Chondrocyte (in vitro differentiated cells): ENCODE measurements around the gene TXNDC5. TPM values are rescaled to one million over a fixed set of nuclear protein-coding genes. Genes with fewer than 3 reads are reported as not detected.

Source experiments
- DNase-seq: peaks from one replicate; pipeline ENCODE4 v3.0.0; 2021; ENCODE audit warnings: mixed read lengths, low spot score
- H3K27ac Mint-ChIP-seq: one replicate; pipeline ENCODE4 v1.8.0; 2021; ENCODE audit warnings: mild to moderate bottlenecking, moderate library complexity, mixed read lengths; ENCODE audit not compliant: unreplicated experiment
- H3K27me3 Mint-ChIP-seq: 2 replicates; pipeline ENCODE4 v1.8.0; 2021; ENCODE audit warnings: low read depth, mixed read lengths
- H3K36me3 Mint-ChIP-seq: 2 replicates; pipeline ENCODE4 v1.8.0; 2021; ENCODE audit warnings: low read depth, mixed read lengths
- H3K4me1 Mint-ChIP-seq: 2 replicates; pipeline ENCODE4 v1.8.0; 2021; ENCODE audit warnings: low read depth, mild to moderate bottlenecking, mixed read lengths
- H3K4me3 Mint-ChIP-seq: one replicate; pipeline ENCODE4 v1.8.0; 2021; ENCODE audit warnings: mild to moderate bottlenecking, moderate library complexity, mixed read lengths; ENCODE audit not compliant: unreplicated experiment
- H3K9me3 Mint-ChIP-seq: 2 replicates; pipeline ENCODE4 v1.8.0; 2021; ENCODE audit warnings: low read depth, mixed read lengths
- total RNA-seq: library from RNA; stranded (reverse); gene quantifications from 3 replicates; pipeline ENCODE4 v1.2.1, GENCODE V29; 2021
- TF ChIP-seq, protein P1 (sequence below): fragments of 200-600 bp; sonication (generic); IDR thresholded peaks from 2 replicates; pipeline ENCODE4 v1.5.0; 2021; ENCODE audit warnings: antibody characterized with exemption, mild to moderate bottlenecking, moderate library complexity

The TXNDC5 gene
- total RNA-seq, 1 donor from 2014 or later = 231 TPM

DNA sequence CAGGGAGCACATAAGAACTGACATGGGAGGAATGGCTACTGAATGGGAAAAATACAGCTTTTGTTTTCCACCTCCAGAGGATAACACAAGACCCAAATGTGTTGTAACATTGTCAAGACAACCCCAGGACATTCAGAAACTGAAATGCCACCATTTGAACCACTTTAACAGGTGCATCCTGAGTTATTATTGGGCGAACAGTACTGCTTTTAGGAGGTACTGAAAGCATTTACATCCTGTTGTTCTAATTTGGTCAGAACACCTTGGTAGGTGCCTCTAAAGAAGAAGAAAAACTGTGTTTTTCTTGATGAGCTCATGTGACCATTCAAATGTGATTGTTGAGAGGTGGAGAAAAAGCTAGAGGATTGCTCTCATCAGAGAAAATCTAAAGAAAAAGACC, 6.4 kb upstream of the TXNDC5 start:
- Mint-ChIP-seq H3K4me3 (no peak overlapping the region), H3K27ac (no peak overlapping the region), H3K4me1 (no peaks in the 10 kb centered on the region), H3K27me3 (peaks cover 3% of the 10 kb centered on the region), H3K9me3 (no peaks in the 10 kb centered on the region), H3K36me3 (no peaks in the 10 kb centered on the region)
- DNase-seq = no peak
- TF ChIP-seq, protein P1, sequence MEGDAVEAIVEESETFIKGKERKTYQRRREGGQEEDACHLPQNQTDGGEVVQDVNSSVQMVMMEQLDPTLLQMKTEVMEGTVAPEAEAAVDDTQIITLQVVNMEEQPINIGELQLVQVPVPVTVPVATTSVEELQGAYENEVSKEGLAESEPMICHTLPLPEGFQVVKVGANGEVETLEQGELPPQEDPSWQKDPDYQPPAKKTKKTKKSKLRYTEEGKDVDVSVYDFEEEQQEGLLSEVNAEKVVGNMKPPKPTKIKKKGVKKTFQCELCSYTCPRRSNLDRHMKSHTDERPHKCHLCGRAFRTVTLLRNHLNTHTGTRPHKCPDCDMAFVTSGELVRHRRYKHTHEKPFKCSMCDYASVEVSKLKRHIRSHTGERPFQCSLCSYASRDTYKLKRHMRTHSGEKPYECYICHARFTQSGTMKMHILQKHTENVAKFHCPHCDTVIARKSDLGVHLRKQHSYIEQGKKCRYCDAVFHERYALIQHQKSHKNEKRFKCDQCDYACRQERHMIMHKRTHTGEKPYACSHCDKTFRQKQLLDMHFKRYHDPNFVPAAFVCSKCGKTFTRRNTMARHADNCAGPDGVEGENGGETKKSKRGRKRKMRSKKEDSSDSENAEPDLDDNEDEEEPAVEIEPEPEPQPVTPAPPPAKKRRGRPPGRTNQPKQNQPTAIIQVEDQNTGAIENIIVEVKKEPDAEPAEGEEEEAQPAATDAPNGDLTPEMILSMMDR = no peak

GRCh38 chr6:7914991-7915789, 4.6 kb upstream of the TXNDC5 start:
- Mint-ChIP-seq H3K36me3 (no peaks in the 10 kb centered on the region), H3K4me1 (peaks cover 4% of the 10 kb centered on the region), H3K27ac (no peak overlapping the region), H3K4me3 (no peak overlapping the region), H3K9me3 (no peaks in the 10 kb centered on the region), H3K27me3 (peaks cover 3% of the 10 kb centered on the region)
- TF ChIP-seq, protein P1 = no peak
- DNase-seq = no peak

DNA sequence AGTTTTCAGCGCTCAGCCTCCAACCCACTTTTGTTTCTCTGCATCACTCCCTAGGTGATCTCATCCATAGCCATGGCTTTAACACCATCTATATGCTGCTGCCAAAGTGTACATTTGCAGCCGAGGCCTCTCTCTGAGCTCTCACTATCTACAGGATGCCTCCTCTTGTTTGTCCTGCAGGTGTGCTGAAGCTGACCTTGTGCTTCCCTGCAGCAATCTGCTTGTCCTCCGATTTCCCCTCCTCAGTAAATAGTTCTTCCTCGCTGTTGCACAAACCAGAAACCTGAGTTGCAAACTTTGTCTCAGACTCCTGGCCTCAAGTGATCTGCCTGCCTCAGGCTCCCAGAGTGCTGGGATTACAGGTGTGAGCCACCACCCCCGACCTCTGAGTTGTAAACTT, 3.7 kb upstream of the TXNDC5 start:
- H3K4me1 Mint-ChIP-seq = peaks cover 7% of the 10 kb centered on the region
- no peaks in the 10 kb centered on the region for H3K36me3 Mint-ChIP-seq
- no peak overlapping the region for H3K27ac Mint-ChIP-seq
- TF ChIP-seq, protein P1 = no peak
- H3K9me3 Mint-ChIP-seq = no peaks in the 10 kb centered on the region
- H3K4me3 Mint-ChIP-seq = no peak overlapping the region
- DNase-seq = no peak
- H3K27me3 Mint-ChIP-seq = peaks cover 3% of the 10 kb centered on the region

GRCh38 chr6:7912736-7913517, 2.3 kb upstream of the TXNDC5 start:
- H3K36me3 Mint-ChIP-seq = no peaks in the 10 kb centered on the region
- peaks cover 17% of the 10 kb centered on the region for H3K4me1 Mint-ChIP-seq
- H3K27ac Mint-ChIP-seq = no peak overlapping the region
- DNase-seq = no peak
- TF ChIP-seq, protein P1 = no peak
- no peak overlapping the region for H3K4me3 Mint-ChIP-seq
- H3K9me3 Mint-ChIP-seq = no peaks in the 10 kb centered on the region
- H3K27me3 Mint-ChIP-seq = no peaks in the 10 kb centered on the region

GRCh38 chr6:7912024-7912423, 1.4 kb upstream of the TXNDC5 start:
- H3K4me1 Mint-ChIP-seq = peaks cover 21% of the 10 kb centered on the region
- H3K9me3 Mint-ChIP-seq = no peaks in the 10 kb centered on the region
- DNase-seq = no peak
- no peaks in the 10 kb centered on the region for H3K27me3 Mint-ChIP-seq
- TF ChIP-seq, protein P1 = no peak
- H3K36me3 Mint-ChIP-seq = no peaks in the 10 kb centered on the region
- H3K27ac Mint-ChIP-seq = no peak overlapping the region
- no peak overlapping the region for H3K4me3 Mint-ChIP-seq
